GM12878 (cell line): ENCODE measurements around the gene ABCC1.

Experiments
- ATF2 ChIP-seq: IDR thresholded peaks from 2 replicates; pipeline ENCODE4 v1.6.1; 2012; ENCODE audit warnings: low read length, inconsistent platforms
- CBFB ChIP-seq: IDR thresholded peaks from 2 replicates; pipeline ENCODE4 v1.6.1; 2016; ENCODE audit warnings: antibody characterized with exemption, low read depth
- FOXK2 ChIP-seq: fragments of 450-650 bp; IDR thresholded peaks from 2 replicates; pipeline ENCODE4 v1.6.1; 2017; ENCODE audit warnings: mild to moderate bottlenecking, moderate library complexity
- HDGF ChIP-seq: fragments of 450-650 bp; IDR thresholded peaks from 2 replicates; pipeline ENCODE4 v1.6.1; 2016; ENCODE audit warnings: antibody characterized with exemption
- KDM1A ChIP-seq: fragments of 200-600 bp; sonication (generic); IDR thresholded peaks from 2 replicates; pipeline ENCODE4 v1.6.1; 2016; ENCODE audit warnings: borderline replicate concordance
- POLR2A ChIP-seq: IDR thresholded peaks from 2 replicates; pipeline ENCODE4 v1.6.1; 2011; ENCODE audit warnings: low read depth, mild to moderate bottlenecking, low read length
- RCOR1 ChIP-seq: conservative IDR thresholded peaks from 2 replicates; pipeline ENCODE4 v1.6.1; 2012; ENCODE audit warnings: low read depth, low read length, improper control_type of control experiment
- REST ChIP-seq: IDR thresholded peaks from 2 replicates; pipeline ENCODE4 v1.6.1; 2012; ENCODE audit warnings: mild to moderate bottlenecking, low read depth, low read length
- TCF12 ChIP-seq: IDR thresholded peaks from 2 replicates; pipeline ENCODE4 v1.6.1; 2011; ENCODE audit warnings: low read depth, mild to moderate bottlenecking, low read length
- TF ChIP-seq, protein P1 (sequence below), 3 experiments: IDR thresholded peaks in 2 of 3; conservative IDR thresholded peaks in 1 of 3; 2 replicates each; pipeline ENCODE4 v1.5.1; 2011; ENCODE audit warnings: low read depth in 3 of 3, low read length in 3 of 3, mild to moderate bottlenecking in 3 of 3, control low read depth in 2 of 3, moderate library complexity in 2 of 3, inconsistent platforms in 1 of 3, mixed read lengths in 1 of 3; ENCODE audit not compliant: control insufficient read depth in 2 of 3, insufficient read depth in 1 of 3; ENCODE audit errors: extremely low read depth in 1 of 3
- TF ChIP-seq, protein P2 (sequence below): fragments of 450-650 bp; IDR thresholded peaks from 2 replicates; pipeline ENCODE4 v1.6.1; 2017; ENCODE audit warnings: mild to moderate bottlenecking, moderate library complexity

GRCh38 chr16:16106466-16106865 is 157.1 kb downstream of the ABCC1 start:
- TF ChIP-seq REST: no peak
- TF ChIP-seq RCOR1: no peak
- no peak for TF ChIP-seq CBFB
- no peak for TF ChIP-seq KDM1A
- TF ChIP-seq FOXK2: no peak
- TF ChIP-seq HDGF: no peak
- TF ChIP-seq, protein P1, sequence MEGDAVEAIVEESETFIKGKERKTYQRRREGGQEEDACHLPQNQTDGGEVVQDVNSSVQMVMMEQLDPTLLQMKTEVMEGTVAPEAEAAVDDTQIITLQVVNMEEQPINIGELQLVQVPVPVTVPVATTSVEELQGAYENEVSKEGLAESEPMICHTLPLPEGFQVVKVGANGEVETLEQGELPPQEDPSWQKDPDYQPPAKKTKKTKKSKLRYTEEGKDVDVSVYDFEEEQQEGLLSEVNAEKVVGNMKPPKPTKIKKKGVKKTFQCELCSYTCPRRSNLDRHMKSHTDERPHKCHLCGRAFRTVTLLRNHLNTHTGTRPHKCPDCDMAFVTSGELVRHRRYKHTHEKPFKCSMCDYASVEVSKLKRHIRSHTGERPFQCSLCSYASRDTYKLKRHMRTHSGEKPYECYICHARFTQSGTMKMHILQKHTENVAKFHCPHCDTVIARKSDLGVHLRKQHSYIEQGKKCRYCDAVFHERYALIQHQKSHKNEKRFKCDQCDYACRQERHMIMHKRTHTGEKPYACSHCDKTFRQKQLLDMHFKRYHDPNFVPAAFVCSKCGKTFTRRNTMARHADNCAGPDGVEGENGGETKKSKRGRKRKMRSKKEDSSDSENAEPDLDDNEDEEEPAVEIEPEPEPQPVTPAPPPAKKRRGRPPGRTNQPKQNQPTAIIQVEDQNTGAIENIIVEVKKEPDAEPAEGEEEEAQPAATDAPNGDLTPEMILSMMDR (IDR thresholded peaks at IDR 0.05 in 2 of 3, conservative IDR thresholded peaks at IDR 0.05 in 1 of 3; ENCODE audit: control insufficient read depth in 2 of 3, extremely low read depth in 1 of 3, insufficient read depth in 1 of 3, low read depth in 3 of 3, low read length in 3 of 3): no peak
- TF ChIP-seq POLR2A: no peak
- TF ChIP-seq, protein P2, sequence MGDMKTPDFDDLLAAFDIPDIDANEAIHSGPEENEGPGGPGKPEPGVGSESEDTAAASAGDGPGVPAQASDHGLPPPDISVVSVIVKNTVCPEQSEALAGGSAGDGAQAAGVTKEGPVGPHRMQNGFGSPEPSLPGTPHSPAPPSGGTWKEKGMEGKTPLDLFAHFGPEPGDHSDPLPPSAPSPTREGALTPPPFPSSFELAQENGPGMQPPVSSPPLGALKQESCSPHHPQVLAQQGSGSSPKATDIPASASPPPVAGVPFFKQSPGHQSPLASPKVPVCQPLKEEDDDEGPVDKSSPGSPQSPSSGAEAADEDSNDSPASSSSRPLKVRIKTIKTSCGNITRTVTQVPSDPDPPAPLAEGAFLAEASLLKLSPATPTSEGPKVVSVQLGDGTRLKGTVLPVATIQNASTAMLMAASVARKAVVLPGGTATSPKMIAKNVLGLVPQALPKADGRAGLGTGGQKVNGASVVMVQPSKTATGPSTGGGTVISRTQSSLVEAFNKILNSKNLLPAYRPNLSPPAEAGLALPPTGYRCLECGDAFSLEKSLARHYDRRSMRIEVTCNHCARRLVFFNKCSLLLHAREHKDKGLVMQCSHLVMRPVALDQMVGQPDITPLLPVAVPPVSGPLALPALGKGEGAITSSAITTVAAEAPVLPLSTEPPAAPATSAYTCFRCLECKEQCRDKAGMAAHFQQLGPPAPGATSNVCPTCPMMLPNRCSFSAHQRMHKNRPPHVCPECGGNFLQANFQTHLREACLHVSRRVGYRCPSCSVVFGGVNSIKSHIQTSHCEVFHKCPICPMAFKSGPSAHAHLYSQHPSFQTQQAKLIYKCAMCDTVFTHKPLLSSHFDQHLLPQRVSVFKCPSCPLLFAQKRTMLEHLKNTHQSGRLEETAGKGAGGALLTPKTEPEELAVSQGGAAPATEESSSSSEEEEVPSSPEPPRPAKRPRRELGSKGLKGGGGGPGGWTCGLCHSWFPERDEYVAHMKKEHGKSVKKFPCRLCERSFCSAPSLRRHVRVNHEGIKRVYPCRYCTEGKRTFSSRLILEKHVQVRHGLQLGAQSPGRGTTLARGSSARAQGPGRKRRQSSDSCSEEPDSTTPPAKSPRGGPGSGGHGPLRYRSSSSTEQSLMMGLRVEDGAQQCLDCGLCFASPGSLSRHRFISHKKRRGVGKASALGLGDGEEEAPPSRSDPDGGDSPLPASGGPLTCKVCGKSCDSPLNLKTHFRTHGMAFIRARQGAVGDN: no peak
- no peak for TF ChIP-seq TCF12
- no peak for TF ChIP-seq ATF2
